ENCODE measurements around the gene RIMBP2.

RIMBP2 gene

DNA sequence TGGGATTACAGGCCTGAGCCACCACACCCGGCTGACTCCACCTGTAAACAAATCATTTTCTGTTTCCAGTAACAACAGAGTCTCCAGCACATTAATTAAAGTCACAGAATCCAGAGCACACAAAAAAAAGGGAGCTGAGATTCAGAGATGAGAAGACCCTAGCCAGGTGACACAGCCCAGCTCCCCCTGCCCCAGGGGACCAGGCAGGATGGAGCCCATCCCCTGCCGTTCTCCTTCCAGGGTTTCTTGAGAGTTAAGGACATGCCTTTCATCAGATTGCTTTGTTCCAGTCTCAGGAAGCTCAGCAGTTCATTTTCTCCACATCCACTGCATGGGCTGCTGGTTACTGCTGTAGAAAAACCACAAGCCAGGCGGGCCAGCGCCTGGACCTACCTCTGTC lies 81.2 kb downstream of the RIMBP2 start:
- H3K27me3 ChIP-seq (replicated peaks in 2 of 5; ENCODE audit: control insufficient read depth in 4 of 5, insufficient read depth in 5 of 5, low read length in 4 of 5) = peaks cover 0 to 54% (median 0%) of the 10 kb centered on the region in 5 experiments
- 70% methylated on average over 4 of the region's 4 CpGs for WGBS (ENCODE audit: insufficient coverage)
- peaks cover 0 to 3% (median 0%) of the 10 kb centered on the region in 4 experiments for H3K4me1 ChIP-seq (ENCODE audit: control extremely low read depth in 1 of 4, control insufficient read depth in 4 of 4, insufficient read depth in 4 of 4, low read length in 3 of 4)
- ChIA-PET CTCF (interaction anchor here (1.3 kb wide), 1 partner anchor 9 kb away, joined by 5 read pairs; no protein-coding TSS in a partner anchor), POLR2A (no interaction called here)
- H3K27ac ChIP-seq (ENCODE audit: insufficient read depth in 1 of 2, low read depth in 1 of 2, low read length in 2 of 2, poor library complexity in 1 of 2, severe bottlenecking in 2 of 2) = no peak overlapping the region
- no peaks in the 10 kb centered on the region for H3K36me3 ChIP-seq (ENCODE audit: control insufficient read depth in 4 of 4, insufficient read depth in 4 of 4, low read length in 3 of 4)
- peaks cover 0 to 3% (median 0%) of the 10 kb centered on the region in 5 experiments for H3K9me3 ChIP-seq (ENCODE audit: control extremely low read depth in 1 of 5, control insufficient read depth in 4 of 5, insufficient read depth in 2 of 5, low read depth in 1 of 5, low read length in 4 of 5)
- no peak for DNase-seq
- no peak overlapping the region for H3K4me3 ChIP-seq (ENCODE audit: control insufficient read depth in 1 of 7, extremely low read depth in 1 of 7, insufficient read depth in 4 of 7, low read depth in 2 of 7, low read length in 6 of 7)

DNA sequence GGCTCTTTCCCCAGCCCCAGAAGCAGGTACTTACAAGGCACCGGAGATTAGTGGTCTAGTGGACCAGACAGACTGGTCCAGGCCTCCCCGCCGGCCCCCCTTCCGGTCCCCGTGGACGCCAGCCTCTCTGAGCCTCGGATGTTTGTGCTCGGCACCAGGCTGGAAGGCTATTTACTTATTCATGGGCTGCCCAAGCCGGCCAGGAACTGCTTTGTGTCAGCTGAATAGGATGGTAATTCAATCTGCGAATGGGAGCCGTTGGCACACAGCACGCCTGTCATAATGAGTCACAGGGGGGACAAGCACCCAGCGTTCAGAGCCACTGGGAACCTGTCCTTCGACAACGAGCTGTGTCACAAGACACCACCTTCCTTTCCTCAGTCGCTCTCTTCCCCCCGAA lies 82.3 kb downstream of the RIMBP2 start:
- Histone ChIP-seq H3K36me3 (ENCODE audit: control insufficient read depth in 4 of 4, insufficient read depth in 4 of 4, low read length in 3 of 4) (no peaks in the 10 kb centered on the region), H3K4me3 (ENCODE audit: control insufficient read depth in 1 of 7, extremely low read depth in 1 of 7, insufficient read depth in 4 of 7, low read depth in 2 of 7, low read length in 6 of 7) (no peak overlapping the region), H3K9me3 (ENCODE audit: control extremely low read depth in 1 of 5, control insufficient read depth in 4 of 5, insufficient read depth in 2 of 5, low read depth in 1 of 5, low read length in 4 of 5) (peaks cover 0 to 3% (median 0%) of the 10 kb centered on the region in 5 experiments), H3K4me1 (ENCODE audit: control extremely low read depth in 1 of 4, control insufficient read depth in 4 of 4, insufficient read depth in 4 of 4, low read length in 3 of 4) (peaks cover 0 to 3% (median 0%) of the 10 kb centered on the region in 4 experiments), H3K27ac (ENCODE audit: insufficient read depth in 1 of 2, low read depth in 1 of 2, low read length in 2 of 2, poor library complexity in 1 of 2, severe bottlenecking in 2 of 2) (no peak overlapping the region), H3K27me3 (replicated peaks in 2 of 5; ENCODE audit: control insufficient read depth in 4 of 5, insufficient read depth in 5 of 5, low read length in 4 of 5) (peaks cover 0 to 54% (median 0%) of the 10 kb centered on the region in 5 experiments)
- WGBS (ENCODE audit: insufficient coverage) = 30% methylated on average over 16 of the region's 17 CpGs
- no peak for DNase-seq
- ChIA-PET CTCF (interaction anchor here (1.3 kb wide), 1 partner anchor 10 kb away, joined by 5 read pairs; no protein-coding TSS in a partner anchor), POLR2A (no interaction called here)

DNA sequence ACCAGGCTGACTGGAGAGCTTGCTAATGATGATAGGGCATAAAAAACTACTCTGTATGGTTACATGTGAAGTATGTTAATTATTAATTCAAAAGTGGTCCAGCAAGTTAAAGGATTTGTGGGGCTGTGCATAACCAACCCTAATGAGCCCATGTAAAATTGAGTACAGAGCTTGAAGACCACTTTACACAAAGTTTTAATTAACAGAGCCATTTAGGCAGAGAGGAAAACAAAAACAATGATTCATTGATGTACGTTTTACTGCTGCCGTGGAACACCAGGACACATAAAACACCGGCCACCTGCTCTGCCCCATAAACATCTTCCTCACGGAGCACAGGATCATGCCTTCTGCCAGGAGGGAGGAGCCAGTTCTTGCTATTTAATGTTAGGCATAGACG lies 83.5 kb downstream of the RIMBP2 start:
- Histone ChIP-seq H3K36me3 (ENCODE audit: control insufficient read depth in 4 of 4, insufficient read depth in 4 of 4, low read length in 3 of 4) (no peaks in the 10 kb centered on the region), H3K9me3 (ENCODE audit: control extremely low read depth in 1 of 5, control insufficient read depth in 4 of 5, insufficient read depth in 2 of 5, low read depth in 1 of 5, low read length in 4 of 5) (peaks cover 0 to 3% (median 0%) of the 10 kb centered on the region in 5 experiments), H3K27me3 (replicated peaks in 2 of 5; ENCODE audit: control insufficient read depth in 4 of 5, insufficient read depth in 5 of 5, low read length in 4 of 5) (peaks cover 0 to 51% (median 0%) of the 10 kb centered on the region in 5 experiments), H3K4me3 (ENCODE audit: control insufficient read depth in 1 of 7, extremely low read depth in 1 of 7, insufficient read depth in 4 of 7, low read depth in 2 of 7, low read length in 6 of 7) (no peak overlapping the region), H3K4me1 (ENCODE audit: control extremely low read depth in 1 of 4, control insufficient read depth in 4 of 4, insufficient read depth in 4 of 4, low read length in 3 of 4) (peaks cover 0 to 3% (median 0%) of the 10 kb centered on the region in 4 experiments), H3K27ac (ENCODE audit: insufficient read depth in 1 of 2, low read depth in 1 of 2, low read length in 2 of 2, poor library complexity in 1 of 2, severe bottlenecking in 2 of 2) (no peak overlapping the region)
- CTCF ChIA-PET = no interaction called here
- WGBS (ENCODE audit: insufficient coverage) = 94% methylated on average over 2 of the region's 5 CpGs
- POLR2A ChIA-PET = no interaction called here
- no peak for DNase-seq

DNA sequence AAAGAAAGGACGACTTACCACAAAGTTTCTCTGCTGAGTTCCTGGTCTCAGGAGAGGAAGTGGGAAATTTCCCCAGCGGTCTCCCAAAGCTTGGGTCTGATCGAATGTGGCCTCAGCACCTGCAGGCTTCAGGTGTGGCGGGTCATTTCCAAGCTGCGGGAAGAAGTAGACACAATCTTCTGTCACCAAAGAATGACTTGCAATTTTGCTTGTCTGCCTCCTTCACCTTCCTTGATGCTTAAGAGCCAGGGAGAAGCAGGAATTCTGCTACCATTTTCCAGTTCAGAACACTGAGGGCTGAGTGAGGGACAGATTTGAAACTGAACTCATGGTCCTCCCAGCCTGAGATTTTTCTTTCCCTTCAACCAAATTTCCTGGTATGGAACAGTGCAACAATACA lies 87.8 kb downstream of the RIMBP2 start:
- no peak overlapping the region for H3K27ac ChIP-seq (ENCODE audit: insufficient read depth in 1 of 2, low read depth in 1 of 2, low read length in 2 of 2, poor library complexity in 1 of 2, severe bottlenecking in 2 of 2)
- no peak overlapping the region for H3K4me3 ChIP-seq (ENCODE audit: control insufficient read depth in 1 of 7, extremely low read depth in 1 of 7, insufficient read depth in 4 of 7, low read depth in 2 of 7, low read length in 6 of 7)
- WGBS (ENCODE audit: insufficient coverage) = 69% methylated on average over 3 of the region's 5 CpGs
- peaks cover 0 to 17% (median 0%) of the 10 kb centered on the region in 5 experiments for H3K27me3 ChIP-seq (replicated peaks in 2 of 5; ENCODE audit: control insufficient read depth in 4 of 5, insufficient read depth in 5 of 5, low read length in 4 of 5)
- DNase-seq = no peak
- H3K9me3 ChIP-seq (ENCODE audit: control extremely low read depth in 1 of 5, control insufficient read depth in 4 of 5, insufficient read depth in 2 of 5, low read depth in 1 of 5, low read length in 4 of 5) = peaks cover 0 to 12% (median 3%) of the 10 kb centered on the region in 5 experiments
- H3K4me1 ChIP-seq (ENCODE audit: control extremely low read depth in 1 of 4, control insufficient read depth in 4 of 4, insufficient read depth in 4 of 4, low read length in 3 of 4) = peaks cover 0 to 12% (median 0%) of the 10 kb centered on the region in 4 experiments
- CTCF ChIA-PET = no interaction called here
- POLR2A ChIA-PET = no interaction called here
- no peaks in the 10 kb centered on the region for H3K36me3 ChIP-seq (ENCODE audit: control insufficient read depth in 4 of 4, insufficient read depth in 4 of 4, low read length in 3 of 4)

DNA sequence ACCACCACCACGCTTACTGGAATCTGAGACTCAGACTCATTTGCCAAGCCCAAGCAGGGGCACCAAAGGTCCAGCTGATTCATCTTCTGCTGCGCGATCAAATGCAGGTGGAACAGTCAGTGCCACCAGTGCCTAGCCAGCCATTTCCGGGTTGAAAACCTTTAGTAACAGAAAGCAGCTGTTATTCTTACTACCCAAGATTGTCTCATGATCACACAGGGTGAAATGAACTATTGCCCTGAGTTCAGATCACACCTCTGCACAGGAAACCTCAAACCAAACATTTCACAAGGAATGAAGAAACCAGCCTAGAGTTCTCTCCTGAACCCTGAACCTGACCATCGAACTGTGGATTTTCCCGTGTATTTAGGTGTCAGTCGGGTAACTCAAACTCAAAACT lies 88.9 kb downstream of the RIMBP2 start:
- H3K27me3 ChIP-seq (replicated peaks in 2 of 5; ENCODE audit: control insufficient read depth in 4 of 5, insufficient read depth in 5 of 5, low read length in 4 of 5) = peaks cover 0 to 7% (median 0%) of the 10 kb centered on the region in 5 experiments
- no peaks in the 10 kb centered on the region for H3K36me3 ChIP-seq (ENCODE audit: control insufficient read depth in 4 of 4, insufficient read depth in 4 of 4, low read length in 3 of 4)
- peaks cover 0 to 12% (median 0%) of the 10 kb centered on the region in 4 experiments for H3K4me1 ChIP-seq (ENCODE audit: control extremely low read depth in 1 of 4, control insufficient read depth in 4 of 4, insufficient read depth in 4 of 4, low read length in 3 of 4)
- no peak overlapping the region for H3K27ac ChIP-seq (ENCODE audit: insufficient read depth in 1 of 2, low read depth in 1 of 2, low read length in 2 of 2, poor library complexity in 1 of 2, severe bottlenecking in 2 of 2)
- CTCF ChIA-PET = no interaction called here
- POLR2A ChIA-PET = no interaction called here
- 93% methylated on average over 7 of the region's 7 CpGs for WGBS (ENCODE audit: insufficient coverage)
- peaks cover 0 to 15% (median 6%) of the 10 kb centered on the region in 5 experiments for H3K9me3 ChIP-seq (ENCODE audit: control extremely low read depth in 1 of 5, control insufficient read depth in 4 of 5, insufficient read depth in 2 of 5, low read depth in 1 of 5, low read length in 4 of 5)
- H3K4me3 ChIP-seq (ENCODE audit: control insufficient read depth in 1 of 7, extremely low read depth in 1 of 7, insufficient read depth in 4 of 7, low read depth in 2 of 7, low read length in 6 of 7) = no peak overlapping the region
- no peak for DNase-seq

DNA sequence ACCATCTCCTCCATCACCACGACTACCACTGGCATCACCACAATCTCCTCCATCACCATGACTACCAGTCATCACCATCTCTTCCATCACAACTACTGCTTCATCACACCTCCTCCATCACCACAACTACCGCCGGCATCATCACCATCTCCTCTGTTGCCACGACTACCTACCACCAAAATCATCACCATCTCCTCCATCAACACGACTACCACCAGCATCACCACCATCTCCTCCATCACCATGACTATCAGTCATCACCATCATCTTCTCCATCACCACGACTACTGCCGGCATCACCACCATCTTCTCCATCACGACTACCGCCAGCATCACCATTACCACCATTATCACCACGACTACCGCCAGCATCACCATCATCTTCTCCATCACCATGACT lies 89.5 kb downstream of the RIMBP2 start:
- H3K4me1 ChIP-seq (ENCODE audit: control extremely low read depth in 1 of 4, control insufficient read depth in 4 of 4, insufficient read depth in 4 of 4, low read length in 3 of 4) = peaks cover 0 to 12% (median 0%) of the 10 kb centered on the region in 4 experiments
- peaks cover 0 to 3% (median 0%) of the 10 kb centered on the region in 5 experiments for H3K27me3 ChIP-seq (replicated peaks in 2 of 5; ENCODE audit: control insufficient read depth in 4 of 5, insufficient read depth in 5 of 5, low read length in 4 of 5)
- ChIA-PET POLR2A (interaction anchor here (0.7 kb wide), 1 partner anchor 48 kb away, joined by 4 read pairs; no protein-coding TSS in a partner anchor), CTCF (no interaction called here)
- no peak overlapping the region for H3K4me3 ChIP-seq (ENCODE audit: control insufficient read depth in 1 of 7, extremely low read depth in 1 of 7, insufficient read depth in 4 of 7, low read depth in 2 of 7, low read length in 6 of 7)
- H3K9me3 ChIP-seq (ENCODE audit: control extremely low read depth in 1 of 5, control insufficient read depth in 4 of 5, insufficient read depth in 2 of 5, low read depth in 1 of 5, low read length in 4 of 5) = peaks cover 0 to 17% (median 6%) of the 10 kb centered on the region in 5 experiments
- no peaks in the 10 kb centered on the region for H3K36me3 ChIP-seq (ENCODE audit: control insufficient read depth in 4 of 4, insufficient read depth in 4 of 4, low read length in 3 of 4)
- WGBS (ENCODE audit: insufficient coverage) = 89% methylated on average over 11 of the region's 11 CpGs
- DNase-seq = peak in 1 of 3 donors; percentile 9
- H3K27ac ChIP-seq (ENCODE audit: insufficient read depth in 1 of 2, low read depth in 1 of 2, low read length in 2 of 2, poor library complexity in 1 of 2, severe bottlenecking in 2 of 2) = no peak overlapping the region

DNA sequence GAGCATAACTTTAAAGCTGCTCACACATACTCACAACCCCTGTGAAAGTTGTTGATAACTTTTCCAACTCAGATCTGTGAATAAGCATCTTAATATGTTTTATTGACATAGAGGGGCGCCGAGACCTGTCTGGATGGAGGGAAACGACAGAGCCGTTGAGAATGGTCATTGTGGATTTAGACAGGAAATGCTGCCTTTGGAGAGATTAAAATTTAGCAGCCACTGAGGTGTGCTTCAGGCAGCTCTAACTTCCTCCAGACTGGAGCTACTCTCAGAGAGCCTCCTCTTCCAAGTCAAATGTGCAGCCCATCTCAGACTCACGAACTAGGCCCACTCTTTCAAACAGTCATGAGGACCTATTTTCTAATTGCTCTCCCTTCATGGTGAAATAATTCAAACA lies 90.9 kb downstream of the RIMBP2 start:
- ChIA-PET CTCF (interaction anchor here (0.8 to 1.2 kb wide), 3 partner anchors 9 to 18 kb away, joined by 3 read pairs; no protein-coding TSS in a partner anchor), POLR2A (no interaction called here)
- peaks cover 0 to 12% (median 0%) of the 10 kb centered on the region in 4 experiments for H3K4me1 ChIP-seq (ENCODE audit: control extremely low read depth in 1 of 4, control insufficient read depth in 4 of 4, insufficient read depth in 4 of 4, low read length in 3 of 4)
- H3K9me3 ChIP-seq (ENCODE audit: control extremely low read depth in 1 of 5, control insufficient read depth in 4 of 5, insufficient read depth in 2 of 5, low read depth in 1 of 5, low read length in 4 of 5) = peaks cover 0 to 17% (median 6%) of the 10 kb centered on the region in 5 experiments
- H3K27me3 ChIP-seq (replicated peaks in 2 of 5; ENCODE audit: control insufficient read depth in 4 of 5, insufficient read depth in 5 of 5, low read length in 4 of 5) = no peaks in the 10 kb centered on the region
- peak in 2 of 3 donors; percentile 81 to 83 for DNase-seq
- H3K4me3 ChIP-seq (ENCODE audit: control insufficient read depth in 1 of 7, extremely low read depth in 1 of 7, insufficient read depth in 4 of 7, low read depth in 2 of 7, low read length in 6 of 7) = peak overlapping the region in 1 of 7 experiments; percentile 6
- H3K27ac ChIP-seq (ENCODE audit: insufficient read depth in 1 of 2, low read depth in 1 of 2, low read length in 2 of 2, poor library complexity in 1 of 2, severe bottlenecking in 2 of 2) = no peak overlapping the region
- WGBS (ENCODE audit: insufficient coverage) = 0% methylated on average over 1 of the region's 5 CpGs
- no peaks in the 10 kb centered on the region for H3K36me3 ChIP-seq (ENCODE audit: control insufficient read depth in 4 of 4, insufficient read depth in 4 of 4, low read length in 3 of 4)
